GM11168 (cell line): Measurements from ENCODE around the gene HMGXB3.

Experiments
- in situ Hi-C: fragments of 300-500 bp; cut with MboI; formaldehyde crosslinking; loops from one replicate; pipeline ENCODE4 v1.12.0; 2022; ENCODE audit warnings: low sequenced_read_pairs; ENCODE audit not compliant: unreplicated experiment

Gene HMGXB3

DNA sequence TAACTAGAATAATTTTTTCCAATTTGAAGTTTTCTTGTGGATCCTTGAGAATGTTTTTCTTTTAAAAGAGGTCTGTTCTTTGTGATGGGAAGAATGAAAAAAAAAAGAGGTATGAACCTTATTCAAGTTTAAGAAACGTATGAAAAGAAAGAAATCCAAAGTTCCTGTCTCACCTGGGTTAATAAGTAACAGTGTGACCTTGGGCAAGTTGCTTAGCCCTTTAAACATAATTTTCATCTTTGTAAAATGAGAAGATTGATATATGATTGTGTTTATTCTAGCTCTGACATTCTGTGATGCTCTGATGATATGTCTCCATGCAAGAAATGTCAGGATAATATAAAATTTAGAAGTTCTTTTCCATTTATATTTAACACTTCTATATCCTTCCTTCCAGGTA, 20.6 kb upstream of the HMGXB3 start:
- in situ Hi-C loops, result loop anchor here (10.0 kb wide), 1 partner anchor 345 kb away; no protein-coding TSS in a partner anchor

- in situ Hi-C loops, result loop anchor here (10.0 kb wide), 1 partner anchor 346 kb away; no protein-coding TSS in a partner anchor
These were observed 19.3 kb upstream of the HMGXB3 start for GRCh38 chr5:149981206-149981605.

DNA sequence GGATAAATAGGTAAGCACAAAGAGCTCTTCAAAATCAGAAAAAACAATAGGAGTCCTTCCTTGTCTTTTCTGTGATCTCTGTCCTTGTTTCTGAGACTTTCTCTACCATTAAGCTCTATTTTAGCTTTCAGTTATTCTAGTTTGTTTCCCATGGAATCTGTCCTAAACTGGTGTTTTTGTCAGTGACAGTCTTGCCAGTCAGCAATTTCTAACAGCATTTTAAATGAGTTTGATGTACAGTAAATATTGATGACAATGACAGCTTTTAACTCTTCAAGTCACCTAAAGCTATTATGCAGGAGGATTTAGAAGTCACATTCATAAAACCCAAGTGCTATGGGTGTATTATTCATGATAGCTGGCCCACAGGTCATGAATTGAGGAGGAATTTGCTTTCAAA, 18.0 kb upstream of the HMGXB3 start:
- in situ Hi-C loops, result loop anchor here (10.0 kb wide), 1 partner anchor 348 kb away; no protein-coding TSS in a partner anchor

- in situ Hi-C loops, result loop anchor here (10.0 kb wide), 1 partner anchor 353 kb away; no protein-coding TSS in a partner anchor
These were observed 12.4 kb upstream of the HMGXB3 start for GRCh38 chr5:149988126-149988525.

DNA sequence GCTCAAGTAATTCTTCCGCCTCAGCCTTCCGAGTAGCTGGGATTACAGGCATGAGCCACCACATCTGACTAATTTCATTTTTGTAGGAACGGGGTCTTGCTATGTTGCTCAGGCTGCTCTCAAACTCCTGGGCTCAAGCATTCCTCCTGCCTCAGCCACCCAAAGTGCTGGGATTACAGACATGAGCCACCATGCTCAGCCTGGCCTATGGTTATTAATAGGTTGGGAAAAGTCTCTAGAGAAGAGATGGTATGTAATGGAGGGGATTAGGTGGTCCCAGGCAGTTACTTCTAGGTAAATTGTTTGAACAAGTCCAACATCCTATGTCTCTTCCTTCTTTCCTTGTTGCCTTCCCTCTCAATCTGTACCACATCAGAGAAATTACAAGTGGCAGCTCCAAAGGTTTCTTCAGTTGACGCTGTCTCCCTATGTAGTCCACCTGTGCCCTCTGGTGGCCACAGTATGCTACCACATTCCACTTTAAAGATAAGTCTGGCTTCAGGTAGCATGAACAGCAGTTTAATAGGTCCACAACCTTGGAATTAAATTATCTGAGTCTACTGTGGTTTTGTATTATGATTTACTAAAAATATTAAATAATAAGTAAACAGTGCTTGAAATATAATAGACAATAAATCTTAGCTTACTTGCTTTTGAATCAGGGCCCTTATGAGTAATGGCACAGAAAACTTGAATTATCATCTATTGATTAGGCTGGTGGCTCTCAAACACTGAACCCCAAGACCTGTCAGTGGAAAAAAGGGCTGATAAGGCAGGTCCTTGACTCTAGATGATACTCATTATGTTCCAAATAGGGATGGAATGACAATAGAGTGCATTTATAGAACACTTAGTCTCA, 9.8 kb upstream of the HMGXB3 start:
- in situ Hi-C loops, result no loop called here

DNA sequence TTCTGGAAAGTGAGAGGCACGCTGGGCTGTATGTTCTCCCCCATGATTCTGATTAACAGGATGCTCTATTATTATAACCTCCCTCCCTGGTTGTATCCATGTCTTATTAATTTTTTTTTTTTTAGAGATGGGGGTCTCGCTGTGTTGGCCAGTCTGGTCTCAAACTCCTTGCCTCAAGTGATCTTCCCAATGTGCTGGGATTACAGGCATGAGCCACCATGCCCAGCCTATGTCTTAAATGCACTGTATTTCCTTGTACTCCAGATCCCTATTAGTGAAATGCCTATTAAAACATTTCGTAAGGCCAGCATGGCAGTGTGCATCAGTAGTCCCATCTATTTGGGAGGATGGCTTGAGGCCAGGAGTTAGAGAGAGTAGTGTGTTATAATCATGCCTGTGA, 7.1 kb upstream of the HMGXB3 start:
- in situ Hi-C loops, result no loop called here

GRCh38 chr5:149995385-149996204, 4.9 kb upstream of the HMGXB3 start:
- in situ Hi-C loops, result no loop called here

DNA sequence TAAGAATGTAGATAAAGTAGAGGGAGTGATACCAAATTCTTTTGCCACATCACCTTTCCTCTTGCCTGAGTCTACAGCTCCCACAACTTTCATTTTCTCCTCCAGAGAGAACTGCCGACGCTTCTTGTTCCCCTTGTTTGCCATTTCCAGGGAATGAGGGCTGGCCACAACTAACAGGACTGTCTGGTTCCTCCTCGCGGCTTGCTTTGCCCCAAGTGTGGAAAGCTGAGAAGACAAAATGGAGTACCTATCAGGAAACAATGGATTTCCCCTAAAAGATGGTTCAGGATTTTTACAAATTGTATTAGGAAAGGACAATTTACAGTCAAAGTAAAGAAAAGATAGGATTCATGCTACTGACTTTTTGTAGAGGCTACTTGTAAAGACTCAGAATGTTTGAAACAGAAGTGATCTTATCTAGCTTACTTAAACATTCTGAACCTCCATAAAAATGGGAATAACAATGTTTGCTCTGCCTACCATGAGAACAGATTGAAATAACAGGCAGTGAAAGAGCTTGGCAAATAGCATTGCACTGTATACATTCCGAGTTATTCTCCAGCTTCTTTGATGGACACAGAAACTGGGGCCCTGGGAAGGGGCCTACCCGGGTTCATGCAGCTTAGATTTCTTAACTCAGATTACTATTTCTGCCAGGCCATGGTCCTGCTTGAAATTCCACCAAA, 4.2 kb upstream of the HMGXB3 start:
- in situ Hi-C loops, result no loop called here

- in situ Hi-C loops, result no loop called here
These were observed 2.3 kb upstream of the HMGXB3 start for GRCh38 chr5:149998281-149998680.

DNA sequence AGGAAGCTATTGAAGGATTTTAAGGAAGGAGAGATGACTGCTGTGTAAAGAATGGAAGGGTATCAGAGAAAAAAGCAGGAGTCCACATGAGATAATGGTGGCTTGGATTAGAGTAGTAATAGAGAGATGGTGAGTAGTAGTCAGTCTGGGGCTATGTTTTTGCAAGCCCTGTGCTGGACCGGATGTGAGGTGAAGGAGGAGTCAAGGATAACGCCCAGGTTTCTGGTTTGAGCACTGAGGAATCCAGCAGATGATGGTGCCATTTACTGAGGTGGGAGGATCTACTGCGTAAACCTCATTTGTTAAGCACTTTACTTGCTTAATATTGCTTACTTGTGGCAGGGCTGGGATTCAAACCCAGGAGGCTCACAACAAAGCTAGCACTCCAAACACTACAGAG, 1.2 kb upstream of the HMGXB3 start:
- in situ Hi-C loops, result no loop called here

GRCh38 chr5:149999866-150000255, 678 bp upstream of the HMGXB3 start:
- in situ Hi-C loops, result no loop called here

GRCh38 chr5:150000990-150001659, 586 bp downstream of the HMGXB3 start:
- in situ Hi-C loops, result no loop called here

GRCh38 chr5:150001660-150002486, 1.3 kb downstream of the HMGXB3 start:
- in situ Hi-C loops, result no loop called here

DNA sequence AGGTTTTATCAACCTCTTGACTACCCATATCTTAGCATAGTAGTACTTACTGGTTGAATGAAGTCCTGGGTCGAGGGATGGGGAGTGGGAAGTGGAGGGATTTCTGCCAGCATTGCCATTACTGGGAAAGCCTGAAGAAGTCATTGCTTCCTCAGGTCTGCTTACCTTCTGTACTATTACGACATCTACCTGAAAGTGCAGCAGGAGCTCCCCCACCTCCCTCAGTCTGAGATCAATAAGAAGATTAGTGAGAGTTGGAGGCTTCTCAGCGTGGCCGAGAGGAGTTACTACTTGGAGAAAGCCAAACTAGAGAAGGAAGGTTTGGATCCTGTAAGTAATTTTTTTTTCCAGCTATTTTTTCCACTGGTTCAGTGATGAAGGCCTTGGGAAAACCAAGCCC, 5.8 kb downstream of the HMGXB3 start:
- in situ Hi-C loops, result no loop called here

GRCh38 chr5:150007050-150007449, 6.5 kb downstream of the HMGXB3 start:
- in situ Hi-C loops, result no loop called here

GRCh38 chr5:150009671-150010387, 9.3 kb downstream of the HMGXB3 start:
- in situ Hi-C loops, result no loop called here

DNA sequence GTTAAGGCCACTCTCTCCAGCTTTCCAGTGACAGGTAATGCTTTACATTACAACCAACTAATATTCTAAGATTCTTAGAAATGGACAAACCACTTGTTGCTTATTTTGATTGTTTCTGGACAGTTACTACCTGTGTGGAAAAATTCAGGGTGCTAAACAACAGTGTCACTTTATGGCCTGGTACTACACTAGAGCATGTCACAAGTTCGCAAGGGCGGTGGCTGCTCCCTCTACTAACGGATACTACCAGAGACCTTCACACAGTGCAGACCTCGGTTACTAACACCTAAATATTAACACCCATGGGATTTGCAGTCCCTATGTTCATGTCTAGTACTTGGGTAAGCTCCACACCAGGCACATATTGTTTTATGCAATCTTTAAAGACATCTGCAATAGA, 13.4 kb downstream of the HMGXB3 start:
- in situ Hi-C loops, result no loop called here

GRCh38 chr5:150014456-150014855, 13.9 kb downstream of the HMGXB3 start:
- in situ Hi-C loops, result no loop called here

- in situ Hi-C loops, result no loop called here
These were observed 14.9 kb downstream of the HMGXB3 start for GRCh38 chr5:150015415-150015814.
